ENCODE data around the gene GALNT17.
"Not testable (repeated sequence)": the region's sequence is repeated elsewhere in the genome, so short reads cannot be mapped to it uniquely, and the experiment has no call there.

The GALNT17 gene

DNA sequence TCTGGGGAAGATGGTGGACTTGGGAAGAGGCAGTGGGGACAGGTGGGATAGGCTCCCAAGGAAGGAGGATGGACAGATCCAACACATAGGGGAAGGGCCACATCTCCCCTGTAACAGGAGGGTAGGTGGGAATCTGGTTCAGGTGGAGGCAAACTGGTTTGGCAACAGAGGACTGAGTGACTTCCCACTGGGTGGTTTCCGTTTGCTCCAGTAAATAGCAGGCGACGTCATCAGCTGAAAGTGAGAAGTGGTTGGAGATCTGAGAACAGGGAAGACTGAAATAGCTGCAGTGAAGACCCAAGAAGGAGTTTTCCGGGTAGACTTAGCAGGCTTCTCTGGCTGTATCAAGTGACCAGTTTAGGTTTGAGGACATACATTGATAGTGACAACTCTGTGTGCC is 504.4 kb downstream of the GALNT17 start:
- no peak for DNase-seq (ENCODE audit: low read depth)

DNA sequence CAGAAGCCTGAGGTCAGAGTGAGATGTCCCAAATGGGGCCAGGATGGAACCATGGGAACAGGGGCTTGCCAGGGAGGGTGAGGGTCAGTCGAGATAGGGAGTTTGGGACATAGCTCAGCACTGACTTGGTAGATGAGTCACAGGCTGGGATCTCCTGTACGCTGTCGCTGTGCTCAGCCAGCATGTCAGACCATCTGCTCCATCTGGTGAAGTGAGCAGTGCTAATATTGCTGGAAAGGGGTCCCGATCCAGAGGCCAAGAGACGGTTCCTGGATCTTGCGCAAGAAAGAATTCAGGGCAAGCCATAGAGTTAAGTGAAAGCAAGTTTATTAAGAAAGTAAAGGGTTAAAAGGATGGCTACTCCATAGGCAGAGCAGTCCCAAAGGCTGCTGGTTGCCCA is 505.6 kb downstream of the GALNT17 start:
- no peak for DNase-seq (ENCODE audit: low read depth)

- no peak for DNase-seq (ENCODE audit: low read depth)
Observed at GRCh38 chr7:71638108-71638507, 506.2 kb downstream of the GALNT17 start.

DNA sequence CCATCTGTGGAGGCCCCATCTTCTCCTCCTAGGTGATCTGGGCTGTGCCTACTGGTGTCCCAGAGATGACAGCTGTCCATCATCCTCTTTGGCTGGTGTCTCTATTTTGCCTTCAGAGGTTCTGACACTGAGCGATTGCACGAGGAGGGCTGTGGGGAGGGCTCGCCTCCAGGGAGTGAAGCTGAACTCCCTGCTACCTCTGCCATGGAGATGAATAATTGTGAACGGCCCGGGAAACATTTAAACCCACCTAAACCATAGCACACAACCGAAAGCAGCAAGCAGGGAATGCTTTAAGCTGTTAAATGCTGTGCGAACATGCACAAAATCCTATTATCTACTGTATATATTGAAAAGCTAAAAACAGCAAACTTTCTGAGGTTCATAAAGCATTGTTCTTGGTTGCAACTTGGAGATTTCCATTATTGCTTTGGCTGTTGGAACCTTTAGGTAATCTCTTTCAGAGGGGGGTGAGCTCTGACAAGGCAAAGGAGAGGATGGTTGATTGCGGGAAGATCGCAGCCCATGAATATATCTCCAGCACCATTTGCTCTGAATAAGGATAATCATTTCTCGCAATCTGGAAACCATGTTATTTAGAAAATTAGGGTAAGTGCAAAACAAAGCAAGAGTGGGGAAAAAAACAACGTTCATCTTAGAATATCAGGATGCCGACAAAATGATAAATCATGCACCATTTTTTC is 507.6 kb downstream of the GALNT17 start:
- no peak for DNase-seq (ENCODE audit: low read depth)

DNA sequence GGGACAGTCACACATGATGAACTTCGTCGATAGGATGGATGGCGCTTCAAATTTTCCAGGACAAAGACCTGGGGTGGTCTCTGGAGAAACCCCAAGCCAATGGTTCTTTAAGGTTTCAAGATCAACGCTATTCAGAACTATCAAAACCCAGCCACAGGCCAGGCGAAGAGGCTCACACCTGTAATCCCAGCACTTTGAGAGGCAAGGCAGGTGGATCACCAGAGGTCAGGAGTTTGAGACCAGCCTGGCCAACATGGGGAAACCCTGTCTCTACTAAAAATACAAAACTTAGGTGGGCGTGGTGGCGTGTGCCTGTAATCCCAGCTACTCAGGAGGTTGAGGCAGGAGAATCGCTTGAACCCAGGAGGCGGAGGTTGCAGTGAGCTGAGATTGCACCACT is 511.1 kb downstream of the GALNT17 start:
- DNase-seq (ENCODE audit: low read depth), result not testable (repeated sequence)

DNA sequence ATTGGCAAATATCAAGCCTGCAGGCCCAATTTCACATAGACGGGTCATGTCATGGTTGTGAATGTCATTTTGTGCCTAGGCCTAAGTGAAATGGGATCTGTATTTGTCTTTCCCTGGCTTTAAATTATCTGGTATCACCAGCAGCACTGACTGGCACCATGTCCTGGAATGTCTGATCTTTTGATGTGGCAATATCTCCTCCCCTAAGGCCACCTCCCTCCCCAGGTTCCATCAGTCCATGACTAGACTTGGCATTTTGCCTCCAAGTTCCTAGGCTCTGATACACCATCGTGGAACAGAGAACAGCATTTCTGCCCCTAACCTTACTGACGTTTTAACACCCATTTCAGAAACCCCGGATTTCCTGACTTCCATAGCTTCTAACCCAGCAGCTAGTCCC is 513.9 kb downstream of the GALNT17 start:
- no peak for DNase-seq (ENCODE audit: low read depth)

DNA sequence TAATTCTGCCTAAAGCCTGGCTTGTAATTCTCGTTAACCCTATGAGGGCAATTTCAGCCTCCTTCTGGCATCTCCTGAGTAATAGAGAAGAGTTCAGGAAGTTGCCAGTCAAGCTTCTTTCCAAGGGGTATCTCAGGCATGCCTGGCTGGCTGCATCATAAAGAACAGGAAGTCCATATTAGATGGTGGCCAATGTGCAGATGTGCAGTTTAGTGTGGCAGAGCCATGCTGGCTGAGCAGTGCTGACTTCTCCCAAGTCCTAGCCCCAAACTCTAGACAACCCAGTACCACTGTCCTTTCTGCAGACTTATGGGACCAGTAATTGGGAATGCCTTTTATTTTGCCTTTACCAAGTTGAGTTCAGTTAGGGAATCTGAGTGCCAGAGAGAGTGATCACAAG is 517.9 kb downstream of the GALNT17 start:
- no peak for DNase-seq (ENCODE audit: low read depth)

- DNase-seq (ENCODE audit: low read depth), result no peak
Observed at GRCh38 chr7:71650653-71651337, 518.9 kb downstream of the GALNT17 start.

DNA sequence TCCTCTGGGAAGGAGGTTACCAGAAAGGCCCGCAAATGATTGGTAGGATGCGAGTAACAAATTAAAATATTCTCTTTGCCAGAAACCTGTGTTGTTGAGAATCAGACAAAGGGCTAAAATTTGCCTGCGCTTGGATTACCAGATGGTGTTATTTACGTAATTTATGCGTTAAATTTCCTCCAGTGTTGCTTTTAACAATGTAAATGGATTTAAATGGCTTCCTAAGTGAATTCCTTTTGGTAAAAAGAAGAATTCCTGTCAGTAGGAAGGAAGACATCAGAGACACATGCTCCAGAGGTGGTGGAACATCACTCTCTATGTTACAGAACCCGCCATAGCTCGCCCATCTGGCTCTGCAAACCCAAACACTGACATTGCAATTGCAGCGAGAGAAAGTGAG is 520.6 kb downstream of the GALNT17 start:
- no peak for DNase-seq (ENCODE audit: low read depth)

DNA sequence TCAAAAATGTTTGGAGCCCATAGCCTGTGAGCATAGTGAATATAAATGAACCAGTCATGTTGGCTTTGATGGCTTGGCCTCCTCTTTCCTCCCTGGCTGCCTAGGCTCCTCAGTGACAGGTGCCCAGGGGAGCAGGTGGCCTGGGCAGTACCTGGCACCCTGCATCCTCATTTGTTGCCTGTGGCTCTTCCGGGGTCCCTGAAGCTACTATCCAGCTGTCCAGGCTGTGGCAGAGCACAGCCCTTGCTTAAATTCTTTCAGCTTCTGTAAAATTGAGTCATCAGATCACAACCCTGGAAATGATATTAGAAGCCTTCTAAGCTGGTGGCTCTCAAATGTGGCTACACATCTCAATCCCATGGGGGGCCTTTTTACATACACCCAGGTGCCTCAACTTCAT is 525.4 kb downstream of the GALNT17 start:
- DNase-seq (ENCODE audit: low read depth), result no peak

DNA sequence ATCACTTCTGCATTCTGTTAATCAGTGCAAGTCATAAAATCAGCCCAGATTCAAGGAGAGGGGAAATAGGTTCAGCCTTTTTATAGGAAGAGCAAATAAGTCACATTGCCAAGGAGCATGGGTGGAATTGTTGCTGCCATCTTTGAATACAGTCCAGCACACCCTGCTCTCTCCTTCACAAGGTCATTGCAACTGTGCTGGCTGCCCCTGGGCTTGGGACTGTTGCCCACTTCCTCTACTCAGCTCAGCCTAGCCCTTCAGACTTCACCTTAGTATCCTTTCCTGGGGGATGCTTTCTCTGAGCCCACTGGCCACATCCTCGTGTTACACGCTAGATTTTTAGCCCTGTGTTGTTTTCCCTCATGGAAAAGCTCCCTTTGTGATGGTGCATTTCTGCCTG is 527.7 kb downstream of the GALNT17 start:
- DNase-seq (ENCODE audit: low read depth), result no peak

DNA sequence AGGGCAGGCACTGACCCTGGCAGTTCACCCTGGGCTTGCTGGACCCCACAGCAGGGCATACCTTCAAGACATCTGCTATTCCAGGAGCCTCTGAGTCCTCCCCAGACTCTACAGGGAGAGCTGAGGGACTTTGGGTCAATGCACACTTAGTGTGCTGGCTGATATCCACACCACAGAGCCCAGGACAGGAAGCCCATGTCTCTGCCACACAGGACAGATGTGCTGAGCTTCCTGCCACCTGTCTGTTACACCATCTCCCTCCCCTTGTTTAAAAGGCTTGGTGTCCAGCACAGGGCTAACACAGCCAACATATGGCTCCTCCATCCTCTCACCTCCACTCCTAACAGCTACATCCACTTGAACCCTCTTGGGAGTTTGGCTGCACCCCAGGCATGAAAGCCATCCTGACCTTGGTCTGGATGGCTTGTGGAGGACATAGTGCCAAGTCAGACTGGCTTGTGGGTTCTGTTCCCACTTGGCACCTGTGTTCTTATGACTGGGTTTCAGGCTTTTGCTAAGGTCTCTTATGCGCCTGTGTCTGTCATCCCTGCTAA is 529.8 kb downstream of the GALNT17 start:
- DNase-seq (ENCODE audit: low read depth), result no peak

- no peak for DNase-seq (ENCODE audit: low read depth)
Observed at GRCh38 chr7:71665716-71666115, 533.8 kb downstream of the GALNT17 start.

DNA sequence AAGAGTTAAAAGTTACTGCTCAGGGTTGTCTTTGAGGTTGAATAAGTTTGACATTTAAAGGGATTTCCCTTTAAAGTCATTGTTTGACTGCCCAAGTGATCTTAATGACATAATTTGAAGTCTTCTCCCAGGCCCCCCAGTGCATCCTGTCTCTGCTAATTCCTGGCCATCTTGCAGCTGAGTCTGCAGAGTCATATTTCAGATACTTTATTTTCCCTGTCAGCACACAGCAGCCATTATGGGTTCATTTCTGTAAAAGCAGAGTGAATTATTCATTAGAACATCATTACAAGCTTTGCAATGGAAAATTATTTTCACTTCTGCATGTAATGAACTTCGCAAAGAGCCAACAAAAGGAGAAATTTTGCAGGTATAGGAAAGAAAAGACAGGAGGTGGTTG is 536.6 kb downstream of the GALNT17 start:
- no peak for DNase-seq (ENCODE audit: low read depth)

DNA sequence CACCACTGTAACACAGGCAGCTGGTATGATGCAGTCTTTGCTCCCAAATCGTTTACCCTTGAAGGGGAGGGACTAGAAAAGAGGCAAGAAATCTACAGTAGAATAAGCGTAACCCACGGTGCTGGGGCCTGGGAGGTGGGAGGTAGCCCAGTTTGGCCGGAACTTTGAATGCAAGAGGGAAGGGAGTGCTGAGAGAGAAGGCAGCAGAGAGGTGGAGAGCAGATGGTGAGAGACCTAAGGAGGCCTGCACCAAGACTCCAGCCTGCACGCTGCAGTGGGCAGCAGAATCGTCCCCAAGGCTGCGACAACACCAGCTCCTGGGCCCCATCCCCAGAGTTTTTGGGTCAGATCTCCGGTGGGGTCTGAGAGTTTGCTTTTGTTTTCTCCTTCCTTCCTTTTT is 547.5 kb downstream of the GALNT17 start:
- no peak for DNase-seq (ENCODE audit: low read depth)

DNA sequence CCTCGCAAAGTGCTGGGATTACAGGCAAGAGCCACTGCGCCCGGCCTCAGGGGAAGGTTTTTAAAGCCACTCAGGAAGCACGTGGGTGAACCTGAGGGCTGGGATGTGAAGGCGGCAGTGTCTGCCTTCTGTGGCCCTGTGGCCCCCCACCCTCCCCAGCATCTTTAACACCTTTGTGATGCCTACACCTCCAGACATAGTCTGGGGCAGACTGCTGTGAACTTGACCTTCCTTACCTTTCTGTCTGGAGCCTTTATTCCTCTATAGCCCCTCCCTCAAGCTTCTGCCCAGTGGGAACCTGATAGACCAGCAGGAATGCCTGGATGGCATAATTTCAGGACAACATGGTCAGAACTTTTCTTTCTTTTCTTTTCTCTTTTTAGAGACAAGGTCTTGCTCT is 550.2 kb downstream of the GALNT17 start:
- no peak for DNase-seq (ENCODE audit: low read depth)

- DNase-seq (ENCODE audit: low read depth), result no peak
Observed at GRCh38 chr7:71682841-71683781, 551.2 kb downstream of the GALNT17 start.

- DNase-seq (ENCODE audit: low read depth), result no peak
Observed at GRCh38 chr7:71687286-71687685, 555.3 kb downstream of the GALNT17 start.

DNA sequence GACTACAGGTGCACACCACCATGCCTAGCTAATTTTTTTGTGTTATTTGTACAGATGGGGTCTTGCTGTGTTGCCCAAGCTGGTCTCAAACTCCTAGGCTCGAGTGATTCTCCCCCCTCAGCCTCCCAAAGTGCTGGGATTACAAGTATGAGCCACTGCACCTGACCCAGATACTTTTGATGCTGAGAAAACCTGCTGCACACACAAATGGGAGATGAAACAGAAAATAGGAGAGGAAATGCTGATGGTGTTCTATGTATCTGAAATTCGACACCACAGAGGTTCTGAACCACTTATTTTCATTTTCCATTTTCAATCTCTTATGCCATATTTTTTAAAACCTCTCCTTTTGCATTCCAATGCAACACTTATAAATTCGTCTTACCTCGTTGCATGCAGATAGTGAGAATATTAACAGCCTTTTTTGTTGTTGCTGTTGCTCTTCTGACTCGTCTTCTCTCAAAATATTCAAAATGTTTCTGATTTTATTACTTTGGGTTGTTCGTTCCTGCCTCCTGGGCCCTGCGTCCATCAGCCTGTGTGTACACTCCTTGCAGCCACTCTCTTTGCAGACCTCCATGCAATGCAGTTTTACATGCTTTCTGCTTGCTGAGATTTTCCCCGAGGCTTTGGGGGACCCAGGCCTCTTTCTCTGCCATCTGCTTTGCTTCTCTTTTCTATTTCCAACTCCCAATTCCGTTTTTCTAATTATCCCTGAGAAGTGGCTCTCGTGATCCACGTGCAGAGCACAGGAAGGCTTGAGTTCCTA is 556.1 kb downstream of the GALNT17 start:
- no peak for DNase-seq (ENCODE audit: low read depth)

DNA sequence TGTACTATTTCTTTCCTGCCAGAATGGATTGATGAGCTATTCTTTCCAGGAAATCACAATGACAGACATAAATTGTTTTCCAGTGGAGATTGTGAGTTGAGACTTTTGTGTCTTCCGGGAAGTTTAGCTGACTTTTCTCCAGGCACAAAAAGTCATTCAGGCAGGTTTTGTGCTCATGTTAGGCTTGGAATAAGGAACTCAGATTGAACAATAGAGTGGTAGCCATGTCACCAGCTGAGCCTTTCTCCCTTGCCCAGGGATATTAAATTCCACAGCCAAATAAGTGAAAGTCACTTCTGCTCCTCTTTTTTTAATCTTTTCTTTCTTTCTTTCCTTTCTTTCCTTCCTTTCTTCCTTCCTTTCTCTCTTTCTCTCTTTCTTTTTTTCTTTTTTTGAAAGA is 559.6 kb downstream of the GALNT17 start:
- DNase-seq (ENCODE audit: low read depth), result no peak

- no peak for DNase-seq (ENCODE audit: low read depth)
Observed at GRCh38 chr7:71694665-71695064, 562.7 kb downstream of the GALNT17 start.

DNA sequence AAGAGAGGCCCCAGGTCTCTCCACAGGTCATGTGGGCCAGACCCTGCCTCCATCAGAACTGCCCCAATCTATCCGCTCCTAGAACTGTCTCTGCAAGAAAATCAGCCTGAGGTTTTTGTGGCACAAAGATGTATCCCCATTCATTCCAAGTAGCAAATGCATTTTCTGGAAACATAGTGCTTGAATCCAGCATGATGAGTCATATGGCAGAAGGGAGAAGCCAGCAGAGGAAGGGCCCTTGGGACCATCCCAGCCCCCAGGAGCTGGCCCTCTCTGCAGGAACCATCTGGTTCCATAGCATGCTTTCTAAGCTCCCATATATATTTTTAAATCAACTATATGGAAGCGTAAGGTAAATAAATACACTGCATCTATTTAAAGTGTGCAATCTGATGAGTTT is 563.2 kb downstream of the GALNT17 start:
- no peak for DNase-seq (ENCODE audit: low read depth)

Measured in activated T-cell treated with anti-CD3 and anti-CD28 coated beads for 1 hour (primary cell).